Transverse colon (tissue), 4 donors: Measurements from ENCODE around the gene HAUS2. TPM values are rescaled to one million over a fixed set of nuclear protein-coding genes. Genes with fewer than 3 reads are reported as not detected.

Experiments used
- DNase-seq: peaks from one replicate; pipeline ENCODE4 v3.0.0-alpha.2; 2019
- H3K27ac ChIP-seq, 4 donors: fragments of 200-600 bp; sonication (generic); 2 replicates each; pipeline ENCODE4 v1.5.1; 2016 to 2018; ENCODE audit warnings: inconsistent platforms in 4 of 4
- H3K27me3 ChIP-seq: fragments of 200-600 bp; sonication (generic); 2 replicates; pipeline ENCODE4 v1.5.1; 2017; ENCODE audit warnings: inconsistent platforms
- H3K36me3 ChIP-seq, 4 donors: fragments of 200-600 bp; sonication (generic); 2 replicates each; pipeline ENCODE4 v1.5.1; 2017 to 2019; ENCODE audit warnings: inconsistent platforms in 4 of 4
- H3K4me1 ChIP-seq, 4 donors: fragments of 200-600 bp; sonication (generic); 2 replicates each; pipeline ENCODE4 v1.5.1; 2017 to 2020; ENCODE audit warnings: inconsistent platforms in 4 of 4
- H3K4me3 ChIP-seq, 4 donors: fragments of 200-600 bp; sonication (generic); 1 replicate in 1 of 4; 2 replicates in 3 of 4; pipeline versions ENCODE4 v1.5.1 to v1.6.1; 2017 to 2019; ENCODE audit warnings: inconsistent platforms in 4 of 4
- H3K9me3 ChIP-seq, 2 donors: fragments of 200-600 bp; sonication (generic); 2 replicates each; pipeline ENCODE4 v1.5.1; 2017 to 2019; ENCODE audit warnings: inconsistent platforms in 2 of 2
- EP300 ChIP-seq: sonication (generic); formaldehyde crosslinking; IDR thresholded peaks from one replicate; pipeline ENCODE4 v1.6.1; 2017; ENCODE audit warnings: antibody characterized with exemption, low read depth
- POLR2A ChIP-seq: fragments of 450-650 bp; IDR thresholded peaks from one replicate; pipeline ENCODE4 v1.6.1; 2016; ENCODE audit warnings: antibody characterized with exemption, mild to moderate bottlenecking, moderate library complexity
- POLR2AphosphoS5 ChIP-seq, 3 donors: sonication (generic); formaldehyde crosslinking; IDR thresholded peaks; one replicate each; pipeline ENCODE4 v1.6.1; 2016; ENCODE audit warnings: antibody characterized with exemption in 3 of 3
- WGBS, 2 donors: methylation state at CpG; one replicate each; pipeline ENCODE4 v1.1.5; 2018; ENCODE audit warnings: low coverage in 1 of 2; 5-methylcytosine and 5-hydroxymethylcytosine counted together
- in situ Hi-C, 4 donors: fragments of 200-750 bp; cut with MboI; loops; one replicate each; pipeline versions ENCODE4 v1.15.0 to v1.15.1; 2017; ENCODE audit warnings: low sequenced_read_pairs in 3 of 4, low pct_ligation_motif_present in 1 of 4, low pct_unique_long_range_greater_than_20kb in 1 of 4
- intact Hi-C: fragments of 100-400 bp; cut with DNase I; formaldehyde crosslinking; loops from one replicate; pipeline ENCODE4 v1.15.1; 2023; ENCODE audit warnings: low total_unique reads
- total RNA-seq, 4 donors: library from RNA; depleted of rRNA; stranded (reverse); fragments of >200 nt; gene quantifications; one replicate each; pipeline ENCODE4 v1.1.0, GENCODE V29; 2016
- TF ChIP-seq, protein P1 (sequence below), 5 experiments: fragments of 200-600 bp in 3 of 5; fragments of 450-650 bp in 2 of 5; sonication (generic) in 3 of 5; IDR thresholded peaks; 1 replicate in 2 of 5; 2 replicates in 3 of 5; pipeline ENCODE4 v1.5.1; 2016 to 2017; ENCODE audit warnings: antibody characterized with exemption in 5 of 5, inconsistent platforms in 3 of 5, mild to moderate bottlenecking in 2 of 5, moderate library complexity in 1 of 5

HAUS2 gene
- total RNA-seq, 4 donors from 2014 or later, result 10.6 to 27.5 (median 13.6) TPM

DNA sequence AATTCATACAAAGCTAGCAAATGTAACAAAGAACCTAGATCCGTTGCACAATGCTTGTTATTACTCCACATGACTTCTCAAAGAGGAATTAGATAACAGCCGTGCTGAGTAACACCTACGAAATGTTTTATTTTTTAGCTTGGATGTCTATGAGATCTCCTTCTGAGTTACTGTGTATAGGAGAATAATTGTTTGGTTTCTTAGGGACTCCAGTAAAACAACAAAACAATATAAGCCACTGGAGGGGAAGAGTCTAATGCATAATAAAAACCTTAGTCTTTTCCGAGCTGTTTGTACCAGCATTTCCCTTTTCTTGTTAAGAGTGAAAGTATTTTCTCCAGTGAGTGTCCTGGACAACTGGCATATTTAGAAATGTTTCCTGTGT is 37.6 kb upstream of the HAUS2 start:
- Histone ChIP-seq H3K4me3 (no peak overlapping the region), H3K36me3 (peaks cover 0 to 35% (median 2%) of the 10 kb centered on the region in 4 donors), H3K27ac (peak overlapping the region in 1 of 4 donors; percentile 26), H3K9me3 (no peaks in the 10 kb centered on the region), H3K4me1 (peaks cover 0 to 7% (median 1%) of the 10 kb centered on the region in 4 donors), H3K27me3 (no peaks in the 10 kb centered on the region)
- in situ Hi-C loops (no loop called here), intact Hi-C loops (no loop called here)
- WGBS, 2 donors, result 56 to 81% methylated on average over 4 of the region's 4 CpGs
- TF ChIP-seq, protein P1, sequence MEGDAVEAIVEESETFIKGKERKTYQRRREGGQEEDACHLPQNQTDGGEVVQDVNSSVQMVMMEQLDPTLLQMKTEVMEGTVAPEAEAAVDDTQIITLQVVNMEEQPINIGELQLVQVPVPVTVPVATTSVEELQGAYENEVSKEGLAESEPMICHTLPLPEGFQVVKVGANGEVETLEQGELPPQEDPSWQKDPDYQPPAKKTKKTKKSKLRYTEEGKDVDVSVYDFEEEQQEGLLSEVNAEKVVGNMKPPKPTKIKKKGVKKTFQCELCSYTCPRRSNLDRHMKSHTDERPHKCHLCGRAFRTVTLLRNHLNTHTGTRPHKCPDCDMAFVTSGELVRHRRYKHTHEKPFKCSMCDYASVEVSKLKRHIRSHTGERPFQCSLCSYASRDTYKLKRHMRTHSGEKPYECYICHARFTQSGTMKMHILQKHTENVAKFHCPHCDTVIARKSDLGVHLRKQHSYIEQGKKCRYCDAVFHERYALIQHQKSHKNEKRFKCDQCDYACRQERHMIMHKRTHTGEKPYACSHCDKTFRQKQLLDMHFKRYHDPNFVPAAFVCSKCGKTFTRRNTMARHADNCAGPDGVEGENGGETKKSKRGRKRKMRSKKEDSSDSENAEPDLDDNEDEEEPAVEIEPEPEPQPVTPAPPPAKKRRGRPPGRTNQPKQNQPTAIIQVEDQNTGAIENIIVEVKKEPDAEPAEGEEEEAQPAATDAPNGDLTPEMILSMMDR (IDR thresholded peaks at IDR 0.05), result no peak
- TF ChIP-seq POLR2AphosphoS5 (IDR thresholded peaks at IDR 0.05) (no peak), EP300 (no peak), POLR2A (no peak)
- DNase-seq, result no peak

DNA sequence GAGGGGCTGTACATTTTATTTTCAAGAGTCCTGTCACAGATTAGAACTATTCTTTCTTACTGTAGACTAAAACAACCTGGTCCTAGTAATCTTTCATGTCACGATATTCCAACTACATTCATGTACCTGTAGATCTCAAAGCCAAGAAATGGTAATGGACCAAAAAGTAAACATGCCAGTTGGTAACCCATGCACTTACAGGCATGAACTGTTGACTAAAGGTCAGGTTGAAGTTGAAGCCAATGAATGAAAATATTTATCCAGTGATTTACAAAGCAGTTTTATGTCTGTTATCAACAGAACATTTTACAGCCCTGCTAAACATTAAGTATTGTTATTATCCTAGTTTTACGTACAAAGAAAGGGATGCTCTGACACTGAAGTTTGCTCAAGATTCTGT is 25.3 kb upstream of the HAUS2 start:
- intact Hi-C loops (no loop called here), in situ Hi-C loops (loop anchor here in 1 of 4 donors (10.0 kb wide), 1 partner anchor 111 kb away; no protein-coding TSS in a partner anchor)
- no peaks in the 10 kb centered on the region for H3K9me3 ChIP-seq
- peaks cover 0 to 28% (median 10%) of the 10 kb centered on the region in 4 donors for H3K36me3 ChIP-seq
- DNase-seq, result no peak
- TF ChIP-seq EP300 (no peak), POLR2A (no peak), POLR2AphosphoS5 (IDR thresholded peaks at IDR 0.05) (no peak)
- TF ChIP-seq, protein P1 (IDR thresholded peaks at IDR 0.05), result no peak
- no peak overlapping the region for H3K27ac ChIP-seq
- H3K4me1 ChIP-seq, result no peaks in the 10 kb centered on the region
- H3K27me3 ChIP-seq, result no peaks in the 10 kb centered on the region
- WGBS, 2 donors, result 56 to 69% methylated on average over 2 of the region's 2 CpGs
- no peak overlapping the region for H3K4me3 ChIP-seq

DNA sequence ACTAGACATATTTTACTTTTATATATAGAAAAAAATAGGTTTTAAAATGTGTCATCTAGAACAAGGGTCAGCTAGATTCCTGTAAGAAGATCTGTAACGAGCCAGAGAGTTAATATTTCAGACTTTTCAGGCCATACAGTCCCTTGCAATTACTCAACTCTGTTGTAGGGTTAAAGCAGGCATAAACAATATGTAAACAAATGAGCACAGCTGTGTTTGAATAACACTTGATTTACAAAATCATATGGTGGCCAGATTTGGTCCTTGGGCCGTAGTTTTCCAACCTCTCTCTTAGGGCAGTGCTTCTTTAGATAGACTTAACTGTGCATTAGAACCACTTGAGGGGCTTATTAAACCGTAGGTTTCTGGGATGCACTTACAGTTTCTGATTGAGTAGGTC is 19.7 kb upstream of the HAUS2 start:
- TF ChIP-seq EP300 (no peak), POLR2A (no peak), POLR2AphosphoS5 (IDR thresholded peaks at IDR 0.05) (no peak)
- TF ChIP-seq, protein P1 (IDR thresholded peaks at IDR 0.05), result no peak
- Histone ChIP-seq H3K9me3 (no peaks in the 10 kb centered on the region), H3K4me1 (no peaks in the 10 kb centered on the region), H3K27ac (no peak overlapping the region), H3K27me3 (no peaks in the 10 kb centered on the region), H3K36me3 (peaks cover 0 to 44% (median 14%) of the 10 kb centered on the region in 4 donors), H3K4me3 (no peak overlapping the region)
- in situ Hi-C loops (loop anchor here in 2 of 4 donors (10.0 to 25.0 kb wide), 2 partner anchors 106 to 108 kb away; no protein-coding TSS in a partner anchor), intact Hi-C loops (no loop called here)
- 71 to 87% methylated on average over 2 to 3 of the region's 3 CpGs for WGBS, 2 donors
- no peak for DNase-seq

DNA sequence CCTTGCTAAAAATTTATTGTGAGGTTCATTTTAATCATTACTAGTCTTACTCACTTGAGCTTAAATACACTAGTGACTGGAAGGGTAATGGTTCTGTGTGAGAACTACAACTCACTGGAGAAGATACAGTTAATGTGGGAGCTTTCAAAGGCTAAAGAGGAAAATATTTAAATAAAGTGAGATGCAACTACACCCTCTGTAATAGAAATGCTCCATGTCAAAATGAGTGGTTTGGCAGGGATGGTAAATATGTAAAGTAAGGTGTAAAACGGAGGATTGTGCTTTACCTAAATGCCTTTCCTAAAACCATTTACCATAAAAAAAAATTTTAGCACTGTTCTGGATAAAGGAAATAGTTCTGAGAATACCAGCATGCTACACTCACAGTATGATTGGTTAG is 15.4 kb upstream of the HAUS2 start:
- Histone ChIP-seq H3K4me3 (no peak overlapping the region), H3K27me3 (no peaks in the 10 kb centered on the region), H3K36me3 (peaks cover 0 to 42% (median 11%) of the 10 kb centered on the region in 4 donors), H3K27ac (no peak overlapping the region), H3K4me1 (no peaks in the 10 kb centered on the region), H3K9me3 (no peaks in the 10 kb centered on the region)
- DNase-seq, result no peak
- intact Hi-C loops, result no loop called here
- in situ Hi-C loops, result loop anchor here in 1 of 4 donors (25.0 kb wide), 1 partner anchor 104 kb away; no protein-coding TSS in a partner anchor
- TF ChIP-seq, protein P1 (IDR thresholded peaks at IDR 0.05), result no peak
- TF ChIP-seq EP300, result no peak
- no peak for TF ChIP-seq POLR2AphosphoS5 (IDR thresholded peaks at IDR 0.05)
- no peak for TF ChIP-seq POLR2A
- 73 to 92% methylated on average over 1 of the region's 1 CpG for WGBS, 2 donors
